Measurements from ENCODE around the gene UBE3D. TPM values are rescaled to one million over a fixed set of nuclear protein-coding genes. Genes with fewer than 3 reads are reported as not detected.
A peak's percentile ranks its signal among the peaks of the same experiment; 100 is the strongest.

Gene UBE3D
- total and polyA plus RNA-seq, 2 of the 8 experiments (the other 6 are each of a cell fraction or from before 2014, with no cell fraction given), result 5.7 to 16.3 TPM

- TF ChIP-seq SIN3A (conservative IDR thresholded peaks at IDR 0.05 in 1 of 2, IDR thresholded peaks at IDR 0.05 in 1 of 2; ENCODE audit: low read depth in 1 of 2, low read length in 2 of 2), result peak in 1 of 2 experiments; percentile 9; a peak in 2 of 4 replicates
- TF ChIP-seq CHD2 (IDR thresholded peaks at IDR 0.05; ENCODE audit: low read length), result peak; percentile 29
- TF ChIP-seq CEBPB (IDR thresholded peaks at IDR 0.05; ENCODE audit: low read depth, low read length), result no peak; the same call in 1 of the 2 replicates
- TF ChIP-seq GABPA (IDR thresholded peaks at IDR 0.05; ENCODE audit: borderline replicate concordance, insufficient read depth, low read length), result no peak
Observed at GRCh38 chr6:83065511-83066192, at the start of gene UBE3D (continued).

All from H1 (cell line).